NCI-H1417 (cell line): ENCODE results near the gene ATAD3A.
A peak's percentile ranks its signal among the peaks of the same experiment; 100 is the strongest.
"Not testable (repeated sequence)": the region's sequence is repeated elsewhere in the genome, so short reads cannot be mapped to it uniquely, and the experiment has no call there.

Experiments
- DNase-seq, 3 experiments: peaks; one replicate each; lab custom pipeline; 2025; lab: John Stamatoyannopoulos, UW

Gene ATAD3A

DNA sequence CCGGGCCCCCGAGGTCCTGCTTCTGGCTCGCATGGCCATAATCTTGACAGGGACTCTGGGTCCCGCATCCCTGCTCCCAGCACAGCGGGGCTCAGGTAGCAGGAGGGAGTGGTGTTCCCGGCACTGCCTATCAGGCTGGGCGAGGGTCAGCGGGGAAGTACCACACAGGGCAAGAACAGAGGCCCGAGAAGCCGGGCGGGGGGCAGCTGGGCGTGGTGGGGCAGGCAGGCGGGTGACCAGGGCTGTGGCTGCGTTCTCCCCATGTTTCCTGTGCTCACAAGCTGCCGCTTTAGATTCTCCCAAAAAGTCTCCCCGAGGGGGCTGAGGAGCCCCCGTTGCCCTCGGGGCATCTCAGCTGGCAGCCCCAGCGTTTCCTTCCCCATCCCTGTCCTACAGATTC lies 22.1 kb upstream of the ATAD3A start:
- DNase-seq = no peak

DNA sequence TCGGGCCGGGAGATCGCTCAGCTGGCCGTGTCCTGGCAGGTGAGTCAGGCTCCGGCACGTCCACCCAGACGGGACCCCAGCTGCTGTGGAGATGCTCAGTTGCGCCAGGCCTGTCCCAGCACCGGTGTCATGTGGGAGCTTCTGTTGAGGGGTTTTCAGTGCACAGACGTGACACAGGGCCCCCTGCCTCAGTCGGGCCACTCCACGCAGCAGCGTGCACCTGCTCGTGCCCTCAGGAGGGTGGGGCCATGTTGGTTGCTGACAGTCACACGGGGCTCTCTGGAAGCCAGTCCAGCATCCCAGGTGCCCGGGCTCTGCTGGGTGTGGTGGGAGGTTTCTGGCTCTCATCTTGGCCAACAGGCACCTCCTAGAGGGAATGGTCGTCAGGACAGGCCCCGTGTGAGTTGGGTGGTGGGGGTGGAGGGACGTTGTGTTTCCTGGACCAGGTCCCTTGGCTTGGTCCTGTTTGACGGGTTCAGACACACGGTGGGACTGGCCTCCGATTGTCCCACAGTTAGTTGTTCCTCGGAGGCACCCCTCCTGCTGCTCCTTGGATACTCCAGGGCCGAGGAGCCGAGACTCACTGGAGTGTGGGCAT lies 21.2 kb upstream of the ATAD3A start:
- no peak for DNase-seq

- DNase-seq = no peak
These were observed 20.4 kb upstream of the ATAD3A start for GRCh38 chr1:1491601-1492000.

DNA sequence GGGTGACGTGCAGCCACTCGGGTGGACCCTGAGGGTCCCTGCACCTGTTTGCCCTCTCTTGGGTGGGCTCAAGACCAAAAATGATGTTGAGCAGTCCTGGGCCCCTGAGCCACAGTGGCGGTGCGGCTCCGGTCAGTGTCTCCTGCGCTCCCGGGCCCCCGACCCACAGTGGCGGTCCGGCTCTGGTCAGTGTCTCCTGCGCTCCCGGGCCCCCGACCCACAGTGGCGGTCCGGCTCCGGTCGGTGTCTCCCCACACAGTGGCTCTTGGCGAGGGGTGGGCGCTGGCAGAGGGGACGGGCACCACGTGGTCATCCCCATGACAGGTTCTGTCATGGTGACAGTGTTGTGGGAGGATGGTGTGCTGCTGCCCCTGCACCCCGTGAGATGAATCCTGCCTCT lies 17.7 kb upstream of the ATAD3A start:
- not testable (repeated sequence) for DNase-seq

DNA sequence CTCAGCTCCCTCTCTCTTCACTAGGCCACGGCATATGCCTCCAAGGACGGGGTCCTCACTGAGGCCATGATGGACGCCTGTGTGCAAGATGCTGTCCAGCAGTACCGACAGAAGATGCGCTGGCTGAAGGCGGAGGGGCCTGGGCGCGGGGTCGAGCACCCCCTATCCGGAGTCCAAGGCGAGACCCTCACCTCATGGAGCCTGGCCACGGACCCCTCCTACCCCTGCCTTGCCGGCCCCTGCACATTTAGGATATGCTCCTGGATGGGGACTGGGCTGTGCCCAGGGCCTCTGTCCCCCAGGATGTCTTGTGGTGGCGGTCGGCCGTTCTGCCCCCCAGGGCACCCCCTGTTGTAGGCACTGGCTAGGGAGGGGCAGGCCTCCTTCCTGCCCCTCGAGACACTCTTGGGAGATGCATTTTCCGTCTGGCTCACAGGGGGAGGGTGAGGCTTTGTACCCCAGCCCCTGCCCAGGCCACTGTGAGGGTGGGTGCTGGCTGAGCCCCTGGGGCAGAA lies 16.4 kb upstream of the ATAD3A start:
- DNase-seq = not testable (repeated sequence)

DNA sequence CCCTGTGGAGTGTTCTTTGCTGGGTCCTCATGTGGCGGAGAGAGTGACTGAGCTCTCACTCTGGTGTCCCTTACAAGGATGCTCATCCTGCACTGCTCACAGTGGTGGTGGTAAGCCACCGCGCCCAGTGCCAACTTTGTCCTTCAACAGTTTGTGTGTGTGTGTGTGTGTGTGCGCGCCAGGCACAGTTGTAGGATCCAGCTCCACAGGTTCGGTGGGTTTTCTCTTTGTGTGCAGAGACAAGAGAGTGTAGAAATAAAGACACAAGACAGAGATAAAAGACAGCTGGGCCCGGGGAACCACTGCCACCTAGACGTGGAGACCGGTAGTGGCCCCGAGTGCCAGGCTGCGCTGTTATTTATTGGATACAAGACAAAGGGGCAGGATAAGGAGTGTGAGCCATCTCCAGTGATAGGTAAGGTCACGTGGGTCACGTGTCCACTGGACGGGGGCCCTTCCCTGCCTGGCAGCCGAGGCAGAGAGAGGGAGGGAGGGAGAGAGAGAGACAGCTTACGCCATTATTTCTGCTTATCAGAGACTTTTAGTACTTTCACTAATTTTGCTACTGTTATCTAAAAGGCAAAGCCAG lies 7.1 kb upstream of the ATAD3A start:
- peak; percentile 77 to 90 (median 81) for DNase-seq

DNA sequence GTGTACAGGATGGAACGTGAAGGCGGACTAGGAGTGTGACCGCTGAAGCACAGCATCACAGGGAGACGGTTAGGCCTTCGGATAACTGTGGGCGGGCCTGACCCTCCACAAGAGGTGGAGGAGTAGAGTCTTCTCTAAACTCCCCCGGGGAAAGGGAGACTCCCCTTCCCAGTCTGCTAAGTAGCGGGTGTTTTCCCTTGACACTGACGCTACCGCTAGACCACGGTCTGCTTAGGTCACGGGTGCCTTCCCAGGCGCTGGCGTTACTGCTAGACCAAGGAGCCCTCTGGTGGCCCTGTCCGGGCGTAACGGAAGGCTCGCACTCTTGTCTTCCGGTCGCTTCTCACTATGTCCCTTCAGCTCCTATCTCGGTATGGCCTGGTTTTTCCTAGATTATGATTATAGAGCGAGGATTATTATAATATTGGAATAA lies 6.6 kb upstream of the ATAD3A start:
- peak; percentile 4 to 67 (median 59) for DNase-seq

DNA sequence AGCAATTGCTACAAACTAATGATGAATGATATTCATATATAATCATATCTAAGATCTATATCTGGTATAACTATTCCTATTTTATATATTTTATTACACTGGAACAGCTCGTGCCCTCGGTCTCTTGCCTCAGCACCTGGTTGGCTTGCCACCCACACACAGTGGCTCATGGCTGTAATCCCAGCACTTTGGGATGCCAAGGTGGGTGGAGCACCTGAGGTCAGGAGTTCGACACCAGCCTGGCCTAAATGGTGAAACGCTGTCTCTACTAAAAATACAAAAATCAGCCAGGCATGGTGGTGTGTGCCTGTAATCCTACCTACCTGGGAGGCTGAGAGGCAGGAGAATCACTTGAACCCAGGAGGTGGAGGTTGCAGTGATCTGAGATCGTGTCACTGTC lies 6.2 kb upstream of the ATAD3A start:
- not testable (repeated sequence) for DNase-seq

- DNase-seq = no peak
These were observed 4.7 kb upstream of the ATAD3A start for GRCh38 chr1:1507305-1507704.

DNA sequence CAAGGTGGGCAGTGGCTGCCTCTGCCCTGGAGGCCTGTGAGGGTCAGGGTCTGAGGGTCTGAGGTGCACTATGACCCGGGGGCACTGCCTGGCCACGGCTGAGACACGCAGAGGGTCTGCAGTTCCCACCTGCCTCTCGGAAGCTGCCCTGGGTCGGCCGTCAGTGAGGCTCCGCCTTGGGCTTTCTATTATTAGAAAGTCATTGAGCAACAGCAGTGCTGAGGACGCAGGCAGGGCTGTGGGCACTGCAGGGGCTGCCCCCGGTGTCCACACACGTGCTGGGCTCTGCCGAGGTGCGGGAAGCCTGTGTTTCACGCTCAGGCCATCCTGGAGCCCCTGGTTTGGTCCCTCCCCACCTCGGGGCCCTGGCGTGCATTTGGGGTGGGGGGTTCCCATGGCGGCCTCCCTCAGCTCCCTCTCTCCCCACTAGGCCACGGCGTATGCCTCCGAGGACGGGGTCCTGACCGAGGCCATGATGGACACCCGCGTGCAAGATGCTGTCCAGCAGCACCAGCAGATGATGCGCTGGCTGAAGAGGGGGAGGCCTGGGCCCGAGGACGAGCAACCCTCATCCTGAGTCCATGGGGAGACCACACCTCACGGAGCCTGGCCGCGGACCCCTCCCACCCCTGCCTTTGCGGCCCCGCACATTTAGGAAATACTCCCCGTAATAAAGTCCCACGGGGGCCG lies 3.0 kb upstream of the ATAD3A start:
- DNase-seq = not testable (repeated sequence)

DNA sequence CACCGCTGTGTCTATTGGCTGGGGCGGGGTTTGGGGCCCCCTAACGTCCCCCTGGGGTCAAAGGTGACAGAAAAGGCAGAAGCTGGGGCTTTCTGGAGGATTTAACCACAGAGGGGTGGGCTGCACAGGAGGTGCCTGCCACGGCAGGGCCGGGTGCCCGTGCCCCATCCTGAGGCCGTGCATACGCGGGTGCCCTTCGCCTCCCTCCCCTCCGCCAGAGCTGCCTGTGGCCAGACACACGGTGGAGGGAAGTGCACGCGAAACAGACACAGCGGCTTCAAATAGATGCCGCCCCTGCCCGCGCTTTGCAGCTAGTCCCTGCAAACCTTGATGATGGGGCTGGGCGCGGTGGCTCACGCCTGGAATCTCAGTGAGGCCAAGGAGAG lies 2.5 kb upstream of the ATAD3A start:
- not testable (repeated sequence) for DNase-seq

- peak in 2 of 3 experiments; percentile 47 to 73 for DNase-seq
These were observed 940 bp upstream of the ATAD3A start for GRCh38 chr1:1510912-1511532.

- not testable (repeated sequence) for DNase-seq
These were observed 463 bp downstream of the ATAD3A start for GRCh38 chr1:1512425-1512824.

DNA sequence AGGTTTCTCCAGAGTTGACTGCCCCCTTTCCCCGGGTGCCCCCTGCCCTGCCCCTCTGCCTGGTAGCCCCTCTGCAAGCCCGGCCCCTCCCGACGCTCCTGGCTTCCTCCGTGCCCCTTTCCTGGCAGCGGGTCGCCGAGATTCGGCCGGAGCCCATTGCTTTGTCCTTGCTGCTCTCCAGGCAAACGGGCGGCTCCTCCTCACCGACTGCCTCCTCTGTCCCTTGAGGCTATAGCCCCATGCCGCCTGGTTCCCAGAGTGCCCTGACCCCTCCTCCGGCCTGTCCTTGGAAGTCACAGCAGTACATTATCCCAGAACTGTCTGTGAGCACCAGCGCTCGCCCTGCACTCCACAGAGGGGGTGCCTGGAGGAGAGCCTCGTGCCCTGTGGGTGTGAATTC lies 1.7 kb downstream of the ATAD3A start:
- not testable (repeated sequence) for DNase-seq

GRCh38 chr1:1514376-1514775 lies 2.4 kb downstream of the ATAD3A start:
- not testable (repeated sequence) for DNase-seq

- not testable (repeated sequence) for DNase-seq
These were observed 5.0 kb downstream of the ATAD3A start for GRCh38 chr1:1516923-1517322.

GRCh38 chr1:1517973-1518620 lies 6.1 kb downstream of the ATAD3A start:
- no peak for DNase-seq

DNA sequence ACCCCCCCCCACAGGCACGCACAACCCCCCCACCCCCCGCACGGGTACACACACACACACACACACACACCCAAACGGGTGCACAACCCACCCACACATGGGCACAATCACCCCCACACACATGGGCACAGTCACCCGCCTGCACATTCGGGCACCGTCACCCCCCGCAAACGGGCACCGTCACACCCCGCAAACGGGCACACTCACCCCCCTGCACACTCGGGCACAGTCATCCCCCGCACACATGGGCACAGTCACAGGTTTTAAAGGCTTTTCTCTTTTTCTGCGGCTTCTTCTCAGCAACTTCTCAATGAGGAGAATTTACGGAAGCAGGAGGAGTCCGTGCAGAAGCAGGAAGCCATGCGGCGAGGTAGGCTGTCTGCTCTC lies 6.7 kb downstream of the ATAD3A start:
- not testable (repeated sequence) for DNase-seq

DNA sequence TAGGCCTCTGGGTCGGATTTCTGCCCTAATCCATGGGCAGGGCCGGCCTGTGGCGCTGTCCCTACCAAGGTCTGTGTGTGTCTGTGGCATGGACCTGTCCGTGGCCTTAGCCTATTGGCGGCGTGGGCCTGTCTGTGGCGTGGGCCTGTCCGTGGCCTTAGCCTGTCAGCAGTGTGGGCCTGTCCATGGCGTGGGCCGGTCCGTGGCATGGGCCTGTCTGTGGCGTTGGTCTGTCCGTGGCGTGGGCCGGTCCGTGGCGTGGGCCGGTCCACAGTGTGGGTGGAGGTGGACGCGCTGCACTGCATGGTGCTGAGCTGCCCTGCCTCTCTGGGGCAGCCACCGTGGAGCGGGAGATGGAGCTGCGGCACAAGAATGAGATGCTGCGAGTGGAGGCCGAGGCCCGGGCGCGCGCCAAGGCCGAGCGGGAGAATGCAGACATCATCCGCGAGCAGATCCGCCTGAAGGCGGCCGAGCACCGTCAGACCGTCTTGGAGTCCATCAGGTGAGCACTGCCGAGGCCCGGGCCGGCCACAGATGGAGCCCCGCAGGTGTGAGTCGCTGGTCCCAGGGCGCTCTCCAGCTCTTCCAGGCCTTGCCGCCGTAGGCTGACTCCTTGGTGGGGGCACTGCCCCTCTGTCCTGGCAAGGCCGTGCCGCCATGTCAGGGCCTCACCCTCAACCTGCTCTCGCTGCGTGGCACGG lies 8.0 kb downstream of the ATAD3A start:
- DNase-seq = not testable (repeated sequence)

GRCh38 chr1:1521331-1521730 lies 9.4 kb downstream of the ATAD3A start:
- DNase-seq = no peak

DNA sequence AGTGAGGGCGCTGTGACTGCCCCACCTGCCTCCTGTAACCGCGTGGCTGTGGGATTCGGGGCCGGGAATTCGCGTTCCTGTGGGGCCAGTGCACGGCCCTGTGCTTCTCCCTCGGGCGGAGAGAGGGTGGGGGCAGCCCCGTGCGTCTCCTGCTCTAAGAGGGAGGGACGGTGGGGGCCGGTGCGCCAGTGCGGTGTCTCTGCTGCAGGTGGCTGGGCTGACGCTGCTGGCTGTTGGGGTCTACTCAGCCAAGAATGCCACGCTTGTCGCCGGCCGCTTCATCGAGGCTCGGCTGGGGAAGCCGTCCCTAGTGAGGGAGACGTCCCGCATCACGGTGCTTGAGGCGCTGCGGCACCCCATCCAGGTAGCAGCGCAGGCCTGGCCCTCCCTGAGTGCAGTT lies 10.6 kb downstream of the ATAD3A start:
- not testable (repeated sequence) for DNase-seq

DNA sequence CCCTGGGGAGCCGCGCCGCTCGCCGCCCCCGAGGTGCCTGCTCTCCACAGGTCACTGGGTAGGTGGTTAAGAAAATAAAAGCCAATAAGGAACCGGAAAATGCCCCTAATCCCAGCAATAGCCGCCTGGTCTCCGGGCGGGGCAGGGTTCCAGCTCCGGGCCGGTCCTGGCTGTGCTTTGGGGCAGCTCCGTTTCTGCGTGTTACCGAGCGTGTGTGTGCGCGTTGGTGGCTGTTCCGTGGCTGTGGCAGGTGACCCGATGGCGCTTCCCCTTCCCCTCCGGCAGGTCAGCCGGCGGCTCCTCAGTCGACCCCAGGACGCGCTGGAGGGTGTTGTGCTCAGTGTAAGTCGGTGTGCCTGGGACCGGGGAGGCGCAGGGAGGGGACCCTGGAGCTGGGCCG lies 11.3 kb downstream of the ATAD3A start:
- DNase-seq = not testable (repeated sequence)
